Activated naive CD8-positive, alpha-beta T cell treated with anti-CD3 and anti-CD28 coated beads for 36 hours (primary cell): ENCODE data around the gene TRIM15. TPM values are rescaled to one million over a fixed set of nuclear protein-coding genes. Genes with fewer than 3 reads are reported as not detected.

Source experiments
- DNase-seq: peaks from one replicate; pipeline ENCODE4 v3.0.0; 2021
- H3K27ac Mint-ChIP-seq: one replicate; pipeline ENCODE4 v1.8.0; 2022; ENCODE audit warnings: mild to moderate bottlenecking, moderate library complexity, mixed read lengths
- H3K27me3 Mint-ChIP-seq: one replicate; pipeline ENCODE4 v1.8.0; 2022; ENCODE audit warnings: mild to moderate bottlenecking, mixed read lengths
- H3K36me3 Mint-ChIP-seq: one replicate; pipeline ENCODE4 v1.8.0; 2021; ENCODE audit warnings: mild to moderate bottlenecking, mixed read lengths
- H3K4me1 Mint-ChIP-seq: one replicate; pipeline ENCODE4 v1.8.0; 2021; ENCODE audit warnings: mixed read lengths
- H3K4me3 Mint-ChIP-seq: one replicate; pipeline ENCODE4 v1.8.0; 2022; ENCODE audit warnings: mild to moderate bottlenecking, moderate library complexity, mixed read lengths
- H3K9me3 Mint-ChIP-seq: one replicate; pipeline ENCODE4 v1.8.0; 2022; ENCODE audit warnings: mixed read lengths
- total RNA-seq, 2 experiments: library from RNA; stranded (reverse); gene quantifications; one replicate each; pipeline ENCODE4 v1.2.3, GENCODE V29; 2021

The TRIM15 gene
- total RNA-seq, 2 experiments from 2014 or later, result 0.29 TPM; not detected in 1

DNA sequence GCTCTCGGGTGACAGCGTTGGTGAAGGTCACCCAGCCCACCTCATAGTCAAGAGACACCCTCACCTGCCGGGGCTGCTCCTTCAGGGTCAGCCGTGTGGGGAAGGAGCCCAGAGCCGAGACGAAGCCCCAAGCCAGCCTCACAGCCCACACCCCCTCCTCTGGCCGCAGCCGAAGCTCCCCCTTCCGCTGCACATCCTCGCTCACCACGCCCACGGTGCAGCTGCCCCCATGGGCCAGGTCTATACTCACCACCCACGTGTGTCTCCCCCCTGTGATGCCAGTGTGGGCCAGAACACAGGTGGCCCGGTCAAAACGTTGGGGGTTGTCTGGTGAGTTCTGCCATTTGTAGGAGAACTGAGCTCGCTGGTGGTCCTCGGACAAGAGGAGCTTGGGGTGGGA lies 9.3 kb upstream of the TRIM15 start:
- Mint-ChIP-seq H3K27me3 (peaks cover 42% of the 10 kb centered on the region), H3K27ac (no peak overlapping the region), H3K4me1 (peaks cover 11% of the 10 kb centered on the region), H3K9me3 (no peaks in the 10 kb centered on the region), H3K4me3 (no peak overlapping the region), H3K36me3 (no peaks in the 10 kb centered on the region)
- no peak for DNase-seq

DNA sequence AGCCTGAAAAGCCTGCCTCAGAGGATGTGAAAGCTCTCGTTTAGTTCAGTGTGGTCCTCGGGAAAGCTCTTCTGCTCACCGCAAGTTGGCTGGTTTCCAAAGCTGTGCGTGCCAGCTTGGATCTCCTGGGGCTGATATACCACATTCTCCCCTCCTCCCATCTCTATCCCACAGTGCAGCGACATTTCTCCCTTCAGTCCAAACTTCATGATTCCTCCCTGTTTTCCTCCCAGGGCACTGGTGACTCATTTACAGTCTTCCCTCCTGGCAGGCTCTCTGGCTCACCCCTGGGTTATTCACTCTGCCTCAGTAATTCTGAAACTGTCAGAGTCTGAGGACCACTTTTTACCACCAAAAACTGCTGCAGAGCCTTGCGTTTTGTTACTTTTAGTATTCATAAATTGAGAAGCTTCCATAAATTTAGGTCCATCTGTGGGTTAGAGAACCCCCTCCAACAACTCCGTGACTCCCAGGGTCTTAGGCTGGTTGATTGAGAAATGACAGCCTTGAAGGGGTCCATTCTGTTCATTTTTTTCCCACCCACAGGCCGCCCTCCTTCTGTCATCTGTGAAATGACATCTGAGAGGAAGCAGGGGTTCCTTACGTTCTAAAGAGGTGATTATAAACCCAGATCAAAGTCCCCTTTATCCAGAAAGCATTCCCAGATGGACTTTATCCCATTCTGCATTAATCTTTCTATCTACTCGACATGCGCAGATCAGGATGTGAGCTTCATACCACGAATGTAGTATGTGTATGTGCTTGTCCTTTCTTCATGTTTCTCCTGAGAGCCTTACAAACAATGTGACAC lies 8.4 kb upstream of the TRIM15 start:
- Mint-ChIP-seq H3K9me3 (no peaks in the 10 kb centered on the region), H3K4me1 (peaks cover 11% of the 10 kb centered on the region), H3K36me3 (no peaks in the 10 kb centered on the region), H3K4me3 (no peak overlapping the region), H3K27me3 (peaks cover 44% of the 10 kb centered on the region), H3K27ac (no peak overlapping the region)
- no peak for DNase-seq

DNA sequence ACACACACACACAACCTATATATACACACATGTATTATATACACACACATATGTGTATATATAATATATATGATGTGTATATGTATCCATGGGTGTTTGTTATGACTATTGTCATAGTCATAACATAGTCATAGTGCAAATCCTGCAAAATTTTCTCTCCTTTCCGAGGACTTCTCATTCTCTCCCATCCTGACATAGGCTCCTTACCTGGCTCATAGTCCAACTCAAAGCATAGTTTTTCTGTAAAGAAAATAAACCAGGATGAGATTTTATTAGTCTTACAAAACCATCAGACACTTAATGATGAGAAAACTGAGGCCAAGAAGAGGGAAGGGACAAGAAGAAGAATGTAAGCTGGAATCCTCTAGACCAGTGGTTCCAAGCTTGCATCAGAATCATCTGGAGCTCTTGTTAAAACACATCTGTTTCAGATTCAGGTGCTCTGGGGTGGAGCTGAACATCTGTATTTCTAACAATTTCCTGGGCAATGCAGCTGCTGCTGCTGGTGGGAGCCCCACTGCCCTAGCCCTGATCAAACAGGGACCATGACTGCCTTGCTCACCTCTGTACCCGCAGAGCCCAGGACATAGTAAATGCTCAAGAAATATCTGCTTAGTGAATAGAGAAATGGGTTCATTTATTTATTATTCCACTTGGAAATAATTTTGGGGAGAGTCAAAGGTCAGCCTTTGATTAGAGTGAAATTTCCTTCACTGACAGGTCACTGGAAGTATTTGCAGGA lies 7.7 kb upstream of the TRIM15 start:
- H3K27ac Mint-ChIP-seq, result no peak overlapping the region
- H3K9me3 Mint-ChIP-seq, result no peaks in the 10 kb centered on the region
- no peaks in the 10 kb centered on the region for H3K36me3 Mint-ChIP-seq
- H3K27me3 Mint-ChIP-seq, result peaks cover 36% of the 10 kb centered on the region
- H3K4me3 Mint-ChIP-seq, result no peak overlapping the region
- peaks cover 11% of the 10 kb centered on the region for H3K4me1 Mint-ChIP-seq
- no peak for DNase-seq

DNA sequence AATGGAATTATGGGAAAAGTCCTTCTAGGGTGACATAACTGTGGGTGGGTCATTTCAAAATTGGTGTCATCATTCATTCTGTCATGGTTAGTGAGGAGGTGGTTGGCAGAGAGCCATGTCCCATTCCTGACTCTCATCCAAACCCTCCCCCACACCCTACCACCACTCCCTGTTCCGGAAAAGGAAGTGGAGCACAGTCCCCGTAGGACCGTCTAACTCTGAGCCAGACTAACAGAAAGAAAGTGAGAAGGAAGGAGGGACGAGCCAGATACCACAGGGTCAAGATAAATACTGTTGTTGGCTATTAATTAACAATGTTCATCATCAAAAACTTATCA lies 7.1 kb upstream of the TRIM15 start:
- DNase-seq, result no peak

DNA sequence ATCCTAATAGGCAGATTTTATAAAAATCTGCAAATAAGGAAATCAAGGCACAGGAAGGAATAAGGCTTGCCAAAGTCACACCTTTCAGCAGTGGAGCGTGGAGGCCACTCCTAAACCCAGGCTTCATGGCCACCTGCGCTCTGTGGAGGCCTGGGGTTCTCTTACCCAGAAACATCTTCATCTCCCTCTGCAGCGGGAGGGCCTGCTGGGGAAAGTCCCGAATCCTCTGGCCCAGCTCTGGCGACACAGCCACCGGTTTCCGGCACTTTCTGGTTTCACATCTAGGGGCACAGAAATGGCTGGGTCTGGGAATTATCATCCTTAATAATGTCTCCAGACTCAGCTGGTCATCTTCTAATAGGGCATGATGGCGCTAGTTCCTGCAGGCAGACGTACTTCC lies 6.6 kb upstream of the TRIM15 start:
- Mint-ChIP-seq H3K9me3 (no peaks in the 10 kb centered on the region), H3K4me1 (peaks cover 11% of the 10 kb centered on the region), H3K4me3 (no peak overlapping the region), H3K36me3 (no peaks in the 10 kb centered on the region), H3K27me3 (peaks cover 33% of the 10 kb centered on the region), H3K27ac (no peak overlapping the region)
- no peak for DNase-seq

More for the DNA sequence above, 7.1 kb upstream of the TRIM15 start:
- Mint-ChIP-seq H3K36me3 (no peaks in the 10 kb centered on the region), H3K4me1 (peaks cover 11% of the 10 kb centered on the region), H3K9me3 (no peaks in the 10 kb centered on the region), H3K4me3 (no peak overlapping the region), H3K27me3 (peaks cover 35% of the 10 kb centered on the region), H3K27ac (no peak overlapping the region)

DNA sequence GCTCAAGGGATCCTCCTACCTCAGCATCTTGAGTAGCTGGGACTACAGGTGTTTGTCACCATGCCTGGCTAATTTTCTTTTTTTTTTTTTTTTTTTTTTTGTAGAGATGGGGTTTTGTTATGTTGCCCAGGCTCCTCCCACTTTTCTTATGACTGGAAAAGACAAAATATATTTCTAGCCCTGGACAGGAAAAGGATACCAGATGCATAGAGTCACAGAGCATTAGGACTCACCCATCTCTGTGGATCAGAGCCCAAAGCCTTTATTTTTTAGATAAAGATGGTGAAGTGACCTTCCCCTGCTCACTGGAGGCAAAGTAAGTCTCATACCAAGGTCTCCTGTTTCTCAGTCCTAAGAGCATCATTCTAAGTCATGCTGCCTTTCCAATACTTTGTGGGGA lies 5.8 kb upstream of the TRIM15 start:
- Mint-ChIP-seq H3K36me3 (no peaks in the 10 kb centered on the region), H3K4me1 (peaks cover 14% of the 10 kb centered on the region), H3K27me3 (peaks cover 33% of the 10 kb centered on the region), H3K9me3 (no peaks in the 10 kb centered on the region), H3K27ac (no peak overlapping the region), H3K4me3 (no peak overlapping the region)
- DNase-seq, result no peak

DNA sequence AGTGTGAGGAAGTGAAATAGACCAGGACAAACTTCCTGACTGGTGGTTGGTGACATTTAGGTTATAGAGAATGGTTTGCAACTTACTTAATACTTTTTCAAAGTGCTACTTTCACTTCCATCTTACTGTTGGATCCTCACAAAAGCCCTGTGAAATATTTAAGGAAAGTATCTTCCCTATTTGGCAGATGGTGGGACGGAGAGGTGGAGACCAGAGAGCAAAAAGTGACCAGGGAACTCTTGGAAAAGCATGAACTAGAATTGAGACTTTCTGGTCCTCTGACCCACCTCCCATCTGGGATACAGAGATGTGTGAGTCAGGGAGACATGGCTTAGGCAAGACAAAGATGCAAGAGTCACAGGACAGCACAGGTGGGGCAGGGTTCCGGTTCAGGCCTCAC lies 5.3 kb upstream of the TRIM15 start:
- Mint-ChIP-seq H3K4me3 (no peak overlapping the region), H3K27me3 (peaks cover 33% of the 10 kb centered on the region), H3K27ac (no peak overlapping the region), H3K9me3 (no peaks in the 10 kb centered on the region), H3K4me1 (peaks cover 17% of the 10 kb centered on the region), H3K36me3 (no peaks in the 10 kb centered on the region)
- DNase-seq, result no peak

DNA sequence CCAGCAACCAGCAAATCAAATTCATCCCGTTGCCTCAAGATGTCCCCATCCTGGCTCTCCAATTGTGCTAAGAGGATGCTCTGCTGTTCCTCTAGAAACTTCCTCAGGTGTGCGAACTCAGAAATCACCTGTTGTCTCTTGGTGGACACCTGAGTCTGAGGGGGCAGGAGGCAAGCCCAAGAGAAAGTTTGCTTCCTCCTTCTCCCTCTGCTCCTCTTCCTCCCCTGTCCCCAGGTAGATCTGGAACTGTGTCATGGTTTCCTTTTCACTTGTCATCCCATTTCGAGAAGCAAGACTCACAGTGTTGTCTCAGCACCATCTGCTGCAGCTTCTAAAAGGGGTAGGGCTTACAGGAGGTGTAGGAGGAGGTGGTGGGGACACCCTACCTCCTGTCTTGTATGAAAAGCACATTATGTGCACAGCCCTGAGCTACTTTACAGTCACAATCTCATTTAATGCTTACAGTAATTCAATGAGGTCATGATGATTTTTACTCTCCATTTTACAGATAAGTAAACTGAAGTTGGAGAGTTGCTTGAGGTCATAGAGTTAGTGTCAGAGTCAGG lies 4.8 kb upstream of the TRIM15 start:
- Mint-ChIP-seq H3K4me3 (no peak overlapping the region), H3K36me3 (no peaks in the 10 kb centered on the region)
- DNase-seq, result no peak

DNA sequence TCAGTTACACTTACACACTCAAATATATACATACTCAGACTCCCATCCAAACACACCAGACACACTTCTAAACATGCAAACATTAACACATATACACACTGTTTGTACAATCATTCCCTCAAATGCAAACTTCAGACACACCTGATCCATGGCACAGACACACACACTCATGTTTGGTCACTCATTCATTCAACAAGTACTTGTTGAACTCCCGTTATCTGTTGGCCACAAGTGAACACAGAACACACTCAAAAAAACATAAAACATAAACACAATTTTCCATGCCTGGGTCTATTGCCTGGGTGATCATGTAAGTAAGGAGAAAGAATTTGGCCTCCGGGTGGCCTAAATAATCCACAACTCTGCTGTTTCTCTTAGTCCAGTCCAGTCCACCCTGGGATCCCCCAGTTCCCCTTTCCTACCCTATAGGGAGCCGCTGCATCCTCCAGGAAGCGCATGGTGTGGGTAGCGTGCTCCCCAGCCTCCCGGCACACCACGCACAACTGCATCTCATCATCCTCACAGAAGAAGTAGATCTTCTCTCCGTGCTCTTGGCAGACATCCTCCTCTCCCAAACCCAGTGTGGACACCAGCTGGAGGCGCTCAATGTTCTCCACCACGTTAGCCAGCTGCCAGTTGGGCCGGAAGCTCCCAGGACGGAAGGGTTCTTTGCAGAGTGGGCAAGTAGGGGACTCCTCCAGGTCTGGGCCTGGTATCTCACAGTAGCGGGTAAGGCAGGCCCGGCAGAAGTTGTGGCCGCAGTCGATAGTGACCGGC lies 3.1 kb upstream of the TRIM15 start:
- H3K27ac Mint-ChIP-seq, result no peak overlapping the region
- no peaks in the 10 kb centered on the region for H3K36me3 Mint-ChIP-seq
- no peaks in the 10 kb centered on the region for H3K9me3 Mint-ChIP-seq
- DNase-seq, result no peak
- peaks cover 26% of the 10 kb centered on the region for H3K4me1 Mint-ChIP-seq
- H3K27me3 Mint-ChIP-seq, result peaks cover 39% of the 10 kb centered on the region
- H3K4me3 Mint-ChIP-seq, result no peak overlapping the region

More for the DNA sequence above, 4.8 kb upstream of the TRIM15 start:
- H3K27me3 Mint-ChIP-seq, result peaks cover 33% of the 10 kb centered on the region
- H3K9me3 Mint-ChIP-seq, result no peaks in the 10 kb centered on the region
- H3K4me1 Mint-ChIP-seq, result peaks cover 22% of the 10 kb centered on the region
- no peak overlapping the region for H3K27ac Mint-ChIP-seq

DNA sequence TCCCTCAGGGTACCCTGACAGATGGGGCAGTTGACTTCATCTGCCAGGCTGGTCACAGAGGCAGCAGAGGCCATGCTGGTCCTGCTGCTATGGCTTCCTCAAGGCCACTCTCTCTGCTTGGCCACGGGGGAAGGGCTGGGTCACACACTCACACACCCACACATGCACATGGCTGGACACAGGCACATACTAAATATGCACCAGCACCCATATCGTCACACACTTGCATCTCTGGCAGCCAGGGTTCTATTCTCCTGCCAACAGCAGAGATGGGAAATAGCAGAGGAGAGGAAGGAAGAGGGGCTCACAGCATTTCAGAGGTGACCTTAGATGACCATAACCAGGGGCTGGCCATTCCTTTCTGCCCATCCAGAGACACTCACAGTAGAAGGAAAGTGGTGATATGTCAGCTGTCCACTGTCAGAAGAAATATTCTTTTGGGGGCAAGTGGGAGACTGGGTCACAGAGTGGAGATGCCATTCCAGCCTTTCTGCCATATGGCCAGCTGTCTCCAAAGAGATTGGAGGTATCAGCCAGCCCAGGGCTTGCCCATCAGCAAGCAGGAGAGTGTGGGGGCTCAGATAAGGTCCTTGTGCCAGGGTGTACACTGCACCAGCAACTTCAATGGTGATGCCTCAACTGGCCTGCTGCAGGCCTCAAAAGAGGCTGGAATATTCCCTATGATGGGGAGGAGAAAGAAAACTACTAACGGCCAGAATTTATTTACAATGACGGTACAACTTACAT lies 2.4 kb upstream of the TRIM15 start, which contains the start of gene TRIM10:
TSS of gene TRIM10 (minus strand) at position 427 of the 747 bp plus-strand sequence. CDS start at position 74, 353 bp downstream.
- no peaks in the 10 kb centered on the region for H3K9me3 Mint-ChIP-seq
- no peak within 1 kb of the TSS for H3K4me3 Mint-ChIP-seq
- peaks cover 39% of the 10 kb centered on the region for H3K27me3 Mint-ChIP-seq
- no peaks in the 10 kb centered on the region for H3K36me3 Mint-ChIP-seq
- H3K4me1 Mint-ChIP-seq, result peaks cover 26% of the 10 kb centered on the region
- H3K27ac Mint-ChIP-seq, result no peak within 1 kb of the TSS
- no peak for DNase-seq

DNA sequence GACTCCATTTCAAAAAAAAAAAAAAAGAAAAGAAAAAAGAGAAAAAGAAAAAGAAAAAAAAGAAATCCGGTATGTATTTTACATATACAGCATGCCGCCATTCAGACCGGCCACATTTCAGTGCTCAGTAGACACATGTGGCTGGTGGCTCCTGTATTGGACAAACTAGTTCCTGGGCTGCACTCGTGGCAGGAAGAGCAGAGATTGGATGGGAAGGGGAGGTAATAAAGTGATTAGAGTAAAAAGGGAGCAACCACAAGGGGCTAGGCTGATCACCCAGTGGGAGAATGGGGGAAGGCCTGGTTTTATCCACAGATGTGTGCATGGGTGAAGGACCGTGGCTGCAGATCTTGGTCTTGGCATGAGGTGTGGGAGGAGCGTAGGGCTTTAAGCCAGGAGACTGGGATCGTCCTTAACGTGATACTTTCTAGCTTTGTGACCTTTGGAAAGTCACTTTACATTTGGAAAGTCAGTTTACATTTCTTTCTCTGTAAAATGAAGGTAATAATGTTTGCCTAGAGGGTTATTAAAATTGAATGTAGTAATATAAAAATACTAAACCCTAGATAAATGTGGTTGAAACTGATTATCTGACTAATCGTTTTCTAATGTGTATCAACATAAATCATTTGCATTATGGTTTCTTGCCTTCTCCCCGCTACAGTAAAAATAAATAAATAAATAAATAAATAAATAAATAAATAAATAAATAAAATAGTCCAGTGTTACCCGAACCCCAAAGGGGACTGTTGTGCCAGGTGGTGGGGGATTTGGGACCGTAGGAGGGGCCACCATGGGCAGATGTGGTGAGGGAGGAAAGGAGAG lies 869 bp upstream of the TRIM15 start:
- H3K4me1 Mint-ChIP-seq, result peaks cover 35% of the 10 kb centered on the region
- no peaks in the 10 kb centered on the region for H3K9me3 Mint-ChIP-seq
- H3K4me3 Mint-ChIP-seq, result no peak overlapping the region
- H3K36me3 Mint-ChIP-seq, result no peaks in the 10 kb centered on the region
- H3K27ac Mint-ChIP-seq, result no peak overlapping the region
- peaks cover 46% of the 10 kb centered on the region for H3K27me3 Mint-ChIP-seq
- DNase-seq, result no peak

DNA sequence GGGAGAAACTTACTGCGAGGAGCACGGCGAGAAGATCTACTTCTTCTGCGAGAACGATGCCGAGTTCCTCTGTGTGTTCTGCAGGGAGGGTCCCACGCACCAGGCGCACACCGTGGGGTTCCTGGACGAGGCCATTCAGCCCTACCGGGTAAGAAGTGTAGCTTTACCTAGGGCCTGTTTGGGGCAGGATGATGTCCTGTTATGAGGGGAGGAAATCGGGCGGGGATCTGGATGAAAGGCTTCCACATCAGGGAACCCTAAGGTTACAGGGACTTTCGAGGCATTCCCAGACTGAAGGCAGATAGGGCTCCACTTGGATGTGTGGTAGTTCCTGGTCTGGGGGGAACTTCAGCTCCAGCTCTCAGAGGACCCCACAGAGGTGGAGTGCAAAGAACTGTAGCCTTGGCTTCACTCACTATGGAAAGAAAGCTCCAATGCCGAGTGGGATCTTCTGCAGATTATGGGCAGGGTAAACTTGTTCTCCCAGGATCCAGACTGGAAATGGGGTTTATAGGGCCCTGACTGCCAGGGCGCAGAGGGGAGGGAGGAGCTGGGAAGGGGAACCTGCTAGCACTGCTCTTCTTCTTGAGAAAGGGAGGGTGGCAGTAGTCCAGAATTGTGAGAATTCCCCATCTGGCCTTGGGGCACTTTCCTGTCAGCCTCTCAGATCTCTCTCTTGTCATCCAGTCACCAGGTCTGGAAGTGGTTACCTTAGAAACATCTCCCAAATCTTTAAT lies 740 bp downstream of the TRIM15 start:
- H3K9me3 Mint-ChIP-seq, result no peaks in the 10 kb centered on the region
- peaks cover 49% of the 10 kb centered on the region for H3K27me3 Mint-ChIP-seq
- H3K4me1 Mint-ChIP-seq, result peaks cover 25% of the 10 kb centered on the region
- no peak overlapping the region for H3K4me3 Mint-ChIP-seq
- no peaks in the 10 kb centered on the region for H3K36me3 Mint-ChIP-seq
- no peak for DNase-seq
- no peak overlapping the region for H3K27ac Mint-ChIP-seq

DNA sequence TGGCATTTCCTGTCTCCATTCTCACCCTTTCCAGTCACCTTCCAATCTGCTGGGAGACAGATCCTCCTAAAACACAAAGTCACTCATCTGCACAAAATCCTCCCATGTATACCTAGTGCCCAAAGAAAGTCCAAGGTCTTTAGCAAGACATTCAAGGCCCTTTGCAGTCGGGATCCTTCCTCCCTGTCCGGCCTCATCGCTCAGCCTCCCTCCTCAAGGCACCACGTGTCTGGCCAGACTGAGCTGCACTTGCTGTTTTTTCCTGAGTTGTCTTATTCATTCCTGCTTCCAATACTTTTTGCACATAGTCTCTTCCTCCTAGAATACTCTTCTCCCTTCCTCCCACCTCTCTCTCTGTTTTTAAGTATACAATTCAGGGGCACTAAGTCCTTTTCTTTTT lies 1.4 kb downstream of the TRIM15 start:
- H3K9me3 Mint-ChIP-seq, result no peaks in the 10 kb centered on the region
- no peaks in the 10 kb centered on the region for H3K36me3 Mint-ChIP-seq

More for the DNA sequence above, 1.4 kb downstream of the TRIM15 start:
- Mint-ChIP-seq H3K4me3 (no peak overlapping the region), H3K27ac (no peak overlapping the region), H3K4me1 (peaks cover 25% of the 10 kb centered on the region), H3K27me3 (peaks cover 49% of the 10 kb centered on the region)
- no peak for DNase-seq
